HUES6 (cell line): ENCODE data around the gene FAAP100.

Source experiments
- H3K27ac ChIP-seq: 2 replicates; pipeline ENCODE4 v1.7.0; 2013; ENCODE audit warnings: low read depth, mild to moderate bottlenecking, low read length, inconsistent platforms
- H3K27me3 ChIP-seq: 2 replicates; pipeline ENCODE4 v1.6.1; 2013; ENCODE audit warnings: low read length; ENCODE audit not compliant: control insufficient read depth, insufficient read depth
- H3K36me3 ChIP-seq: 2 replicates; pipeline ENCODE4 v1.6.1; 2013; ENCODE audit warnings: low read length; ENCODE audit not compliant: control insufficient read depth, insufficient read depth
- H3K4me1 ChIP-seq: 2 replicates; pipeline ENCODE4 v1.6.1; 2013; ENCODE audit warnings: low read length; ENCODE audit not compliant: control insufficient read depth, insufficient read depth
- H3K4me3 ChIP-seq: 2 replicates; pipeline ENCODE4 v1.5.1; 2013; ENCODE audit warnings: low read depth, low read length
- H3K9ac ChIP-seq: one replicate; pipeline ENCODE4 v1.6.1; 2013; ENCODE audit warnings: mild to moderate bottlenecking, low read length
- H3K9me3 ChIP-seq: 2 replicates; pipeline ENCODE4 v1.6.1; 2013; ENCODE audit warnings: low read depth, low read length; ENCODE audit not compliant: control insufficient read depth, insufficient read depth

FAAP100 gene

GRCh38 chr17:81503619-81504018 is 48.5 kb downstream of the FAAP100 start:
- Histone ChIP-seq H3K9me3 (no peaks in the 10 kb centered on the region), H3K27ac (no peak overlapping the region), H3K9ac (no peak overlapping the region), H3K27me3 (no peaks in the 10 kb centered on the region; the same call in 1 of the 2 replicates), H3K4me1 (peaks cover 9% of the 10 kb centered on the region), H3K36me3 (peaks cover under 1% of the 10 kb centered on the region; the same call in 1 of the 2 replicates), H3K4me3 (no peak overlapping the region)

GRCh38 chr17:81502471-81503017 is 49.6 kb downstream of the FAAP100 start:
- H3K9me3 ChIP-seq = no peaks in the 10 kb centered on the region
- H3K4me3 ChIP-seq = no peak overlapping the region
- H3K4me1 ChIP-seq = peaks cover 9% of the 10 kb centered on the region
- H3K27me3 ChIP-seq = no peaks in the 10 kb centered on the region; the same call in 1 of the 2 replicates
- no peak overlapping the region for H3K27ac ChIP-seq
- H3K36me3 ChIP-seq = no peaks in the 10 kb centered on the region
- no peak overlapping the region for H3K9ac ChIP-seq

DNA sequence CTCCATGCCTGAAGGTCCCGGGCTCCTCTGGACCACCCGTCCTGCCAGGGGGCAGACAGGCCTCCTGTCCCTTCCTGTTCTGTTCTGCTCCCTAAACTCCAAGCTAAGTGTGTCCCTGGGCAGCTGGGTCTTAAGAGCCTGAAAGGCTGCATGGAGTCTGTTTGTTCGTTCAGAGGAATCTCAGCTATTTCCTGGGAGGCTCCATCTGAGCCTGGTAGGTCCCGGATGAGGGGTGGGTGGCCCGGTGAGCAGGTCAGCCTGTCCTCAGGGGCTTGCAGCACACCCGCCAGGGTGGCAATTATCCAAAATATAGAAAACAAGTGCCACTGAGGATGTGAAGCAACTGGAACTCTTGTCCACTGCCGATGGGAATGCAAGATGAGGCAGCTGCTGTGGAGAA is 52.1 kb downstream of the FAAP100 start:
- Histone ChIP-seq H3K9me3 (no peaks in the 10 kb centered on the region), H3K9ac (no peak overlapping the region), H3K4me3 (no peak overlapping the region), H3K36me3 (no peaks in the 10 kb centered on the region), H3K4me1 (peaks cover 9% of the 10 kb centered on the region), H3K27me3 (no peaks in the 10 kb centered on the region; the same call in 1 of the 2 replicates), H3K27ac (no peak overlapping the region)

DNA sequence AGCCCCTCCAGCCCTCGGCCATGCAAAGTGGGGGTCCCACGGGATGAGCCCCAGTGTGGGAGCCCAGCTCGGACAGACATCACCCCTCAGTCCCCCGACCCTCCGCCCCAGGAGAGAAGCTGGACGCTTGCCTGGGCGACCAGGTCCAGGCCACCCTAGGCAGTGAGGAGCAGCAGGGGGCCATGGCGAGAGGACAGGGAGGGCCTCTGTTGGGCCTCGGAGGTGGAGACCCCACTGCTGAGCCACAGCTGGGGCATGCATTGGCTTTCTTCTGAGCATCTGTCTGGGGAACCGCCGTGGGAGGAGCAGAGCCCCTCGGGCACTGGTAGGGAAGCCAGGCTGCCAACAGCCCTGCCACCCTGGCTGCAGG is 52.6 kb downstream of the FAAP100 start:
- no peak overlapping the region for H3K9ac ChIP-seq
- peaks cover 9% of the 10 kb centered on the region for H3K4me1 ChIP-seq
- H3K27ac ChIP-seq = no peak overlapping the region
- H3K9me3 ChIP-seq = no peaks in the 10 kb centered on the region
- no peaks in the 10 kb centered on the region; the same call in 1 of the 2 replicates for H3K27me3 ChIP-seq
- H3K36me3 ChIP-seq = no peaks in the 10 kb centered on the region
- no peak overlapping the region for H3K4me3 ChIP-seq

- Histone ChIP-seq H3K27ac (no peak overlapping the region), H3K27me3 (no peaks in the 10 kb centered on the region; the same call in 1 of the 2 replicates), H3K4me3 (no peak overlapping the region), H3K36me3 (no peaks in the 10 kb centered on the region), H3K9ac (no peak overlapping the region), H3K9me3 (no peaks in the 10 kb centered on the region), H3K4me1 (peaks cover 9% of the 10 kb centered on the region)
Observed at GRCh38 chr17:81498953-81499600, 53.1 kb downstream of the FAAP100 start.

DNA sequence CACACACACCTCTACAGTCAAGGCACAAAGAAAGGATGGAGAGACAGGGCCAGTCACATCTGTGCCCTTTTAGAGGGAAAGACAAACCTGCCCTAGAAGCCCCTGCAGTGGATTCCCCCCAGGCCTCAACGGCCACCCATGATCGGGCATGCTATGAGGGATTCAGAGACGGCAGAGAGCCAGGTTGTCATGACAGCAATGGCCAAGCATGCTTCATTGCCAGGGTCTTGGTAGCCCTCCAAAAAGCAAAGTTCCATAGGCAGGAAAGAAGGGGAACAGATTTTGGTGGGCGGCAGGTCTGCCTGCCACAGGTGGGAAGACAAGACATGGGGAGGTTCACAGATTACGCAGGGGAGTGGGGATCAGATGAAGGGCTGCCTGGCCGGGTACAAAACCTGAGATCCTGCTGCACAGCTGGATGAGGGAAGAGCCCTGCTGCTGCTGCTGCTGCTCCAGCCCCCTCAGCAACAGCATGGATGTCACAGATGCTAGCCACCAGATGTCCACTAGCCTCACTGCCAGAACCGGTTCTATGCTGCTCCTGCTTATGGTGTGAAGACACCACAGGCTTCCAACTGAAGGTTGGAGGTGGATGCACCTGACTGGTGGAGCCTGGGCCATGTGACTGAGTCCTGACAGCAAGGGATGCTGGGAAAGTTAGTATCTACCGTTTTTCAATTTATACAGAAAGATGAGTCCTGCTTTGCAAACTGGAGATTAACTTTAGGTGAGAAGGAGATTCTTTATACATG is 57.4 kb downstream of the FAAP100 start:
- Histone ChIP-seq H3K27ac (no peak overlapping the region), H3K9me3 (no peaks in the 10 kb centered on the region), H3K27me3 (peaks cover 13% of the 10 kb centered on the region), H3K4me1 (peaks cover 23% of the 10 kb centered on the region), H3K36me3 (no peaks in the 10 kb centered on the region), H3K4me3 (no peak overlapping the region), H3K9ac (no peak overlapping the region)

DNA sequence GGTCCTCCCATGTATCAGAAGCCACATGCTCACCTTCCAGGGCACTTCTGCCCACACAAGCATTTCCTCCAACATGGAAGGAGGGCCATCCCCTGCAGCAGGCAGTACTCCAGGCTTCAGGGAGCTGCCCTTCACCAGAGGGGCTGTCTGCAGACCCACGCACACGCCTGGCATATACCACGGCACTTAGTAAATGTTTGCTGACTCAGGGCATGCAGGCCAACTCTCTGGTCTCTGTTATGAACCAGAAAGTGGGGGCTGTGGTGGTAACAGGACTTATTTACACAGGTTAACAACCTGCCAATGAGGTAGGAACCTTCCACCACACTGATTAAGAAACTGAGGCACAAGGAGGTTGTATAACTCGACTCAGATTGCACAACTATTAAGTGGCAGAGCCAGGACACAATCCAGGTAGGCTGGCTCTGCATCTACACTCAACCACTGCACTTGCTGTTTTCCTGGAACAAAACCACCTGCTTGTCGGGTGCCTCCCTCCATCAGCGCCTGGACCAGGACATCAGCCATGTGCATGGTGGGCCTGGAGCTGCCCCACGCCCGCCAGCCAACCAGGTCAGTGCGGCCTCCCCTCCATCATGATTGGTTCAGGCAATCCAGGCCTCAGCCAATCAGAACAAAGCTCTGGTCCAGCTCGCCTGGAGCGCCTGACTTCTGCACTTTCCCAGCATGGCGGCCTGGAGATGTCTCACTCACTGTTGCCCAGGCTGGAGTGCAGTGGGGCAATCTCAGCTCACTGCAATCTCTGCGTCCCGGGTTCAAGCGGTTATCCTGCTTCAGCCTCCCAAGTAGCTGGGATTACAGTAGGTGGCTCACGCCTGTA is 58.7 kb downstream of the FAAP100 start:
- Histone ChIP-seq H3K4me3 (no peak overlapping the region), H3K36me3 (no peaks in the 10 kb centered on the region), H3K9me3 (no peaks in the 10 kb centered on the region), H3K27ac (no peak overlapping the region), H3K4me1 (peaks cover 31% of the 10 kb centered on the region), H3K27me3 (peaks cover 13% of the 10 kb centered on the region), H3K9ac (no peak overlapping the region)

DNA sequence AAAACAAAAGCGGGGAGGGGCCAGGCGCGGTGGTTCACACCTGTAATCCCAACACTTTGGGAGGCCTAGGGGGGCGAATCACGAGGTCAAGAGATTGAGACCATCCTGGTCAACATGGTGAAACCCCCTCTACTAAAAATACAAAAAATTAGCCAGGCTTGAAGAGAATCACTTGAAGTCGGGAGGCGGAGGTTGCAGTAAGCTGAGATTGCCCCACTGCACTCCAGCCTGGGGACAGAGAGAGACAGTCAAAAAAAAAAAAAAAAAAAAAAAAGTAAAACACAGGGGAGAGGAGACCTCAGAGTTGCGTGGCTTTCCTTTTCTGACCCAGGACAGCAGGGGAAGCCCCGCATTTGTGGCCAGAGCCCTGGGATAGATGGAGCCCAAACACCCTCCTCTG is 59.4 kb downstream of the FAAP100 start:
- no peak overlapping the region for H3K27ac ChIP-seq
- H3K4me1 ChIP-seq = peaks cover 32% of the 10 kb centered on the region
- no peaks in the 10 kb centered on the region for H3K36me3 ChIP-seq

DNA sequence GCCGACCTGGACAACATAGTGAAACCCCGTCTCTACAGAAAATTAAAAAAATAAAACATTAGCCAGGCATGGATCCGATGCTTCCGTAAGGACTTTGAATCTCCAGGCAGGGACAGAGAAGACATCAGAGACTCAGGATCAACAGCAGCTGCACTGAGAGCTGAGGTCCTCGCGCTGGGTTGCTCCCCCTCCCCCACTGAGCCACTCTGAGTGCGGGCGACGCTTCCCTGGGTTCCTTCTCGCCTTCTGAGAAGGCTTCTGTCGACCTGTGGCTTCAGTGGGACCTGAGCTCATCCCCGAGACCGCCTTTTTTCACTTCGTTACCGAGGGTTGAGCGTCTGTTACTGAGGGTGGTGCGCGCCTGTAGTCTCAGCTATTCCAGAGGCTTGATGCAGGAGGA is 60.0 kb downstream of the FAAP100 start:
- H3K4me3 ChIP-seq = no peak overlapping the region
- no peaks in the 10 kb centered on the region for H3K9me3 ChIP-seq
- peaks cover 16% of the 10 kb centered on the region for H3K27me3 ChIP-seq
- H3K9ac ChIP-seq = no peak overlapping the region
- H3K4me1 ChIP-seq = peaks cover 32% of the 10 kb centered on the region
- no peak overlapping the region for H3K27ac ChIP-seq
- H3K36me3 ChIP-seq = no peaks in the 10 kb centered on the region

More for the DNA sequence above, 59.4 kb downstream of the FAAP100 start:
- Histone ChIP-seq H3K9ac (no peak overlapping the region), H3K4me3 (no peak overlapping the region), H3K9me3 (no peaks in the 10 kb centered on the region), H3K27me3 (peaks cover 13% of the 10 kb centered on the region)

GRCh38 chr17:81491761-81492160 is 60.4 kb downstream of the FAAP100 start:
- Histone ChIP-seq H3K27me3 (peaks cover 17% of the 10 kb centered on the region), H3K4me3 (no peak overlapping the region), H3K27ac (no peak overlapping the region), H3K9ac (no peak overlapping the region), H3K9me3 (no peaks in the 10 kb centered on the region), H3K4me1 (peaks cover 32% of the 10 kb centered on the region), H3K36me3 (no peaks in the 10 kb centered on the region)
